Fibroblast of skin of left quadriceps (primary cell): ENCODE data around the gene E2F7.

Source experiments
- DNase-seq, 2 experiments: peaks; one replicate each; pipeline ENCODE4 v3.0.0-alpha.2; 2013; ENCODE audit warnings: low read depth in 2 of 2

E2F7 gene

GRCh38 chr12:77070382-77070781 lies 5.0 kb upstream of the E2F7 start:
- no peak for DNase-seq

GRCh38 chr12:77064896-77065360 lies 441 bp downstream of the E2F7 start:
- no peak for DNase-seq

GRCh38 chr12:77062846-77063461 lies 2.4 kb downstream of the E2F7 start:
- DNase-seq, result no peak

GRCh38 chr12:77062396-77062795 lies 3.0 kb downstream of the E2F7 start:
- no peak for DNase-seq

- no peak for DNase-seq
These were observed 4.5 kb downstream of the E2F7 start for GRCh38 chr12:77060883-77061240.

GRCh38 chr12:77060136-77060882 lies 5.1 kb downstream of the E2F7 start:
- DNase-seq, result no peak

GRCh38 chr12:77058740-77059139 lies 6.6 kb downstream of the E2F7 start:
- DNase-seq, result no peak

GRCh38 chr12:77054851-77055250 lies 10.5 kb downstream of the E2F7 start:
- DNase-seq, result no peak

GRCh38 chr12:77053259-77053658 lies 12.1 kb downstream of the E2F7 start:
- DNase-seq, result no peak

- DNase-seq, result peak; percentile 28 to 33
These were observed 15.5 kb downstream of the E2F7 start for GRCh38 chr12:77049767-77050353.

- DNase-seq, result no peak
These were observed 17.8 kb downstream of the E2F7 start for GRCh38 chr12:77047341-77048109.

GRCh38 chr12:77046468-77046867 lies 18.9 kb downstream of the E2F7 start:
- no peak for DNase-seq

GRCh38 chr12:77045183-77045582 lies 20.2 kb downstream of the E2F7 start:
- no peak for DNase-seq

- DNase-seq, result no peak
These were observed 20.6 kb downstream of the E2F7 start for GRCh38 chr12:77044721-77045120.

- no peak for DNase-seq
These were observed 22.5 kb downstream of the E2F7 start for GRCh38 chr12:77042833-77043232.

GRCh38 chr12:77040231-77040630 lies 25.1 kb downstream of the E2F7 start:
- DNase-seq, result no peak

GRCh38 chr12:77035226-77035625 lies 30.1 kb downstream of the E2F7 start:
- DNase-seq, result no peak

- DNase-seq, result no peak
These were observed 31.5 kb downstream of the E2F7 start for GRCh38 chr12:77033658-77034536.

GRCh38 chr12:77032406-77032805 lies 33.0 kb downstream of the E2F7 start:
- peak in 1 of 2 experiments; percentile 4 for DNase-seq

- DNase-seq, result no peak
These were observed 33.6 kb downstream of the E2F7 start for GRCh38 chr12:77031745-77032144.

GRCh38 chr12:77025782-77026314 lies 39.5 kb downstream of the E2F7 start:
- no peak for DNase-seq
